IPS-15b (cell line): Measurements from ENCODE around the gene YBX3.
A peak's percentile ranks its signal among the peaks of the same experiment; 100 is the strongest.

Experiments
- H3K27me3 ChIP-seq: one replicate; pipeline ENCODE4 v1.6.1; 2013; ENCODE audit warnings: low read length; ENCODE audit not compliant: control insufficient read depth, insufficient read depth
- H3K36me3 ChIP-seq: one replicate; pipeline ENCODE4 v1.6.1; 2013; ENCODE audit warnings: low read length; ENCODE audit not compliant: control insufficient read depth, insufficient read depth
- H3K4me1 ChIP-seq: one replicate; pipeline ENCODE4 v1.6.1; 2013; ENCODE audit warnings: mild to moderate bottlenecking, low read length; ENCODE audit not compliant: control insufficient read depth, insufficient read depth
- H3K4me3 ChIP-seq: one replicate; pipeline ENCODE4 v1.5.1; 2013; ENCODE audit warnings: low read depth, low read length
- H3K9ac ChIP-seq: one replicate; pipeline ENCODE4 v1.6.1; 2013; ENCODE audit warnings: low read depth, mild to moderate bottlenecking, low read length
- H3K9me3 ChIP-seq: one replicate; pipeline ENCODE4 v1.6.1; 2013; ENCODE audit warnings: mild to moderate bottlenecking, low read length; ENCODE audit not compliant: control insufficient read depth, insufficient read depth

Gene YBX3

GRCh38 chr12:10701843-10702242 is 21.3 kb downstream of the YBX3 start:
- no peak overlapping the region for H3K9ac ChIP-seq
- no peak overlapping the region for H3K4me3 ChIP-seq
- H3K9me3 ChIP-seq, result no peaks in the 10 kb centered on the region
- H3K27me3 ChIP-seq, result no peaks in the 10 kb centered on the region
- peaks cover 28% of the 10 kb centered on the region for H3K36me3 ChIP-seq
- no peaks in the 10 kb centered on the region for H3K4me1 ChIP-seq

GRCh38 chr12:10701131-10701681 is 21.9 kb downstream of the YBX3 start:
- Histone ChIP-seq H3K9ac (no peak overlapping the region), H3K36me3 (peaks cover 28% of the 10 kb centered on the region), H3K9me3 (no peaks in the 10 kb centered on the region), H3K4me1 (no peaks in the 10 kb centered on the region), H3K27me3 (no peaks in the 10 kb centered on the region), H3K4me3 (no peak overlapping the region)

- Histone ChIP-seq H3K9me3 (no peaks in the 10 kb centered on the region), H3K4me3 (no peak overlapping the region), H3K36me3 (peaks cover 22% of the 10 kb centered on the region), H3K9ac (no peak overlapping the region), H3K27me3 (no peaks in the 10 kb centered on the region), H3K4me1 (no peaks in the 10 kb centered on the region)
These were observed 22.5 kb downstream of the YBX3 start for GRCh38 chr12:10700581-10700980.

- H3K9ac ChIP-seq, result no peak overlapping the region
- H3K27me3 ChIP-seq, result no peaks in the 10 kb centered on the region
- no peaks in the 10 kb centered on the region for H3K9me3 ChIP-seq
- peaks cover 14% of the 10 kb centered on the region for H3K36me3 ChIP-seq
- H3K4me1 ChIP-seq, result no peaks in the 10 kb centered on the region
- H3K4me3 ChIP-seq, result no peak overlapping the region
These were observed 25.3 kb downstream of the YBX3 start for GRCh38 chr12:10697862-10698261.

- H3K9ac ChIP-seq, result no peak overlapping the region
- no peak overlapping the region for H3K4me3 ChIP-seq
- H3K4me1 ChIP-seq, result no peaks in the 10 kb centered on the region
- no peaks in the 10 kb centered on the region for H3K9me3 ChIP-seq
- peaks cover 13% of the 10 kb centered on the region for H3K36me3 ChIP-seq
- H3K27me3 ChIP-seq, result no peaks in the 10 kb centered on the region
These were observed 26.0 kb downstream of the YBX3 start for GRCh38 chr12:10697156-10697555.

- Histone ChIP-seq H3K9me3 (no peaks in the 10 kb centered on the region), H3K36me3 (no peaks in the 10 kb centered on the region), H3K27me3 (no peaks in the 10 kb centered on the region), H3K4me1 (no peaks in the 10 kb centered on the region), H3K4me3 (no peak overlapping the region), H3K9ac (no peak overlapping the region)
These were observed 32.2 kb downstream of the YBX3 start for GRCh38 chr12:10690906-10691305.

- no peaks in the 10 kb centered on the region for H3K27me3 ChIP-seq
- H3K9me3 ChIP-seq, result no peaks in the 10 kb centered on the region
- H3K9ac ChIP-seq, result no peak overlapping the region
- no peak overlapping the region for H3K4me3 ChIP-seq
- H3K36me3 ChIP-seq, result no peaks in the 10 kb centered on the region
- no peaks in the 10 kb centered on the region for H3K4me1 ChIP-seq
These were observed 34.0 kb downstream of the YBX3 start for GRCh38 chr12:10689146-10689545.

GRCh38 chr12:10688042-10688441 is 35.1 kb downstream of the YBX3 start:
- H3K4me3 ChIP-seq, result no peak overlapping the region
- no peaks in the 10 kb centered on the region for H3K27me3 ChIP-seq
- no peaks in the 10 kb centered on the region for H3K36me3 ChIP-seq
- no peaks in the 10 kb centered on the region for H3K9me3 ChIP-seq
- no peaks in the 10 kb centered on the region for H3K4me1 ChIP-seq
- H3K9ac ChIP-seq, result no peak overlapping the region

GRCh38 chr12:10673659-10674384 is 49.3 kb downstream of the YBX3 start, which contains the start of gene STYK1:
TSS of gene STYK1 (minus strand) at chr12:10674052. CDS start at chr12:10634618, 39,434 bp downstream.
- Histone ChIP-seq H3K4me3 (peak within 1 kb of the TSS; percentile 82), H3K36me3 (no peaks in the 10 kb centered on the region), H3K4me1 (no peaks in the 10 kb centered on the region), H3K27me3 (no peaks in the 10 kb centered on the region), H3K9me3 (no peaks in the 10 kb centered on the region), H3K9ac (no peak within 1 kb of the TSS)

- Histone ChIP-seq H3K36me3 (no peaks in the 10 kb centered on the region), H3K4me3 (no peak overlapping the region), H3K9ac (no peak overlapping the region), H3K4me1 (no peaks in the 10 kb centered on the region), H3K9me3 (no peaks in the 10 kb centered on the region), H3K27me3 (no peaks in the 10 kb centered on the region)
These were observed 50.8 kb downstream of the YBX3 start for GRCh38 chr12:10672231-10672868.

GRCh38 chr12:10669533-10669932 is 53.6 kb downstream of the YBX3 start:
- H3K4me1 ChIP-seq, result no peaks in the 10 kb centered on the region
- no peak overlapping the region for H3K4me3 ChIP-seq
- no peaks in the 10 kb centered on the region for H3K9me3 ChIP-seq
- no peak overlapping the region for H3K9ac ChIP-seq
- H3K36me3 ChIP-seq, result no peaks in the 10 kb centered on the region
- no peaks in the 10 kb centered on the region for H3K27me3 ChIP-seq

- Histone ChIP-seq H3K9me3 (no peaks in the 10 kb centered on the region), H3K4me1 (no peaks in the 10 kb centered on the region), H3K36me3 (no peaks in the 10 kb centered on the region), H3K27me3 (no peaks in the 10 kb centered on the region), H3K9ac (no peak overlapping the region), H3K4me3 (no peak overlapping the region)
These were observed 54.6 kb downstream of the YBX3 start for GRCh38 chr12:10668526-10668925.
